COLO668 (cell line): ENCODE data around the gene ACSF2.

Source experiments
- DNase-seq: peaks from one replicate; lab custom pipeline; 2025; ENCODE audit not compliant: unreplicated experiment; lab: John Stamatoyannopoulos, UW

Gene ACSF2

GRCh38 chr17:50437409-50437808 lies 11.4 kb downstream of the ACSF2 start:
- DNase-seq, result no peak

GRCh38 chr17:50439008-50439407 lies 13.0 kb downstream of the ACSF2 start:
- no peak for DNase-seq

GRCh38 chr17:50440172-50440837 lies 14.3 kb downstream of the ACSF2 start:
- peak; percentile 47 for DNase-seq

GRCh38 chr17:50440838-50441829 lies 15.1 kb downstream of the ACSF2 start:
- DNase-seq, result no peak

- DNase-seq, result no peak
Measured at GRCh38 chr17:50443505-50443974, 17.5 kb downstream of the ACSF2 start.

- no peak for DNase-seq
Measured at GRCh38 chr17:50444841-50445715, 19.1 kb downstream of the ACSF2 start.

- no peak for DNase-seq
Measured at GRCh38 chr17:50445730-50446325, 19.8 kb downstream of the ACSF2 start.

- DNase-seq, result peak; percentile 6
Measured at GRCh38 chr17:50447870-50448595, 22.0 kb downstream of the ACSF2 start.

- no peak for DNase-seq
Measured at GRCh38 chr17:50448643-50449042, 22.6 kb downstream of the ACSF2 start.

- no peak for DNase-seq
Measured at GRCh38 chr17:50451943-50452629, 26.1 kb downstream of the ACSF2 start.

- no peak for DNase-seq
Measured at GRCh38 chr17:50452630-50453300, 26.7 kb downstream of the ACSF2 start.

GRCh38 chr17:50453901-50454300 lies 27.9 kb downstream of the ACSF2 start:
- no peak for DNase-seq

GRCh38 chr17:50457621-50458020 lies 31.6 kb downstream of the ACSF2 start:
- DNase-seq, result no peak

GRCh38 chr17:50458270-50458669 lies 32.3 kb downstream of the ACSF2 start:
- DNase-seq, result no peak

- peak; percentile 26 for DNase-seq
Measured at GRCh38 chr17:50458701-50459676, 33.0 kb downstream of the ACSF2 start.

GRCh38 chr17:50459756-50460155 lies 33.7 kb downstream of the ACSF2 start:
- DNase-seq, result no peak

- DNase-seq, result no peak
Measured at GRCh38 chr17:50460831-50461526, 35.0 kb downstream of the ACSF2 start.
